Lower leg skin (tissue), 4 donors: ENCODE measurements around the gene IGSF22. TPM values are rescaled to one million over a fixed set of nuclear protein-coding genes. Genes with fewer than 3 reads are reported as not detected.
A peak's percentile ranks its signal among the peaks of the same experiment; 100 is the strongest.
"Not testable (repeated sequence)": the region's sequence is repeated elsewhere in the genome, so short reads cannot be mapped to it uniquely, and the experiment has no call there.

ENCODE experiments used
- DNase-seq, 2 donors: peaks; one replicate each; pipeline ENCODE4 v3.0.0-alpha.2; 2019; ENCODE audit warnings: low spot score in 2 of 2
- H3K4me3 ChIP-seq: fragments of 200-600 bp; sonication (generic); 2 replicates; pipeline ENCODE4 v1.5.1; 2017; ENCODE audit warnings: mild to moderate bottlenecking, low read depth; ENCODE audit not compliant: poor library complexity, severe bottlenecking
- POLR2A ChIP-seq, 2 donors: fragments of 450-650 bp; IDR thresholded peaks; one replicate each; pipeline ENCODE4 v1.6.1; 2016 to 2017; ENCODE audit warnings: antibody characterized with exemption in 2 of 2, mild to moderate bottlenecking in 1 of 2, moderate library complexity in 1 of 2
- WGBS, 2 donors: methylation state at CpG; one replicate each; pipeline ENCODE4 v1.1.5; 2018; 5-methylcytosine and 5-hydroxymethylcytosine counted together
- intact Hi-C: fragments of 100-400 bp; cut with DNase I; formaldehyde crosslinking; loops from one replicate; pipeline ENCODE4 v1.15.0; 2023; ENCODE audit warnings: low total_unique reads
- total RNA-seq, 4 donors: library from RNA; depleted of rRNA; stranded (reverse); fragments of >200 nt; gene quantifications; one replicate each; pipeline ENCODE4 v1.1.0, GENCODE V29; 2016
- TF ChIP-seq, protein P1 (sequence below), 3 donors: fragments of 450-650 bp; IDR thresholded peaks; one replicate each; pipeline ENCODE4 v1.5.1; 2016; ENCODE audit warnings: antibody characterized with exemption in 3 of 3, mild to moderate bottlenecking in 3 of 3, moderate library complexity in 2 of 3

IGSF22 gene
- total RNA-seq, 4 donors from 2014 or later: 0.15 to 0.68 (median 0.34) TPM; not detected in 1

DNA sequence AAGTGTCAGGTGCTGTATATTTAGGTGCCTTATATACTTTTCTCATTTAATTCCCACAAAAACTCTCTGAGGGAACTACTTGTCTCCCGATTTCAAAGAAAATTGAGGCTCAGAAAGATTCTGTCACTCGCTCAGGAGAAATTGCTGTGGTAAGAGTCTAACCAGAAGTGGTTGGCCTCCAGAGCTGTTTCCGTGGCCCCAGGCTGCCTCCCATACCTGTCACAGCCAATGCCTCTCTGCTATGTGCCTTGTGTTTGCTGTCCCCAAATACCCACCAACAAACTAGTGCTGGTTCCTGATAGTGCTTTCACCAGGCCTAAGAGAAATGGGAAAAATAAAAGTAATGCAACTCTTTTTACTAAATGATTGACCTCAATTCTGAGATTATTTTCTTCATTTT, 48.4 kb downstream of the IGSF22 start:
- H3K4me3 ChIP-seq: no peak overlapping the region
- DNase-seq: peak in 1 of 2 donors; percentile 32
- intact Hi-C loops: no loop called here
- TF ChIP-seq, protein P1, sequence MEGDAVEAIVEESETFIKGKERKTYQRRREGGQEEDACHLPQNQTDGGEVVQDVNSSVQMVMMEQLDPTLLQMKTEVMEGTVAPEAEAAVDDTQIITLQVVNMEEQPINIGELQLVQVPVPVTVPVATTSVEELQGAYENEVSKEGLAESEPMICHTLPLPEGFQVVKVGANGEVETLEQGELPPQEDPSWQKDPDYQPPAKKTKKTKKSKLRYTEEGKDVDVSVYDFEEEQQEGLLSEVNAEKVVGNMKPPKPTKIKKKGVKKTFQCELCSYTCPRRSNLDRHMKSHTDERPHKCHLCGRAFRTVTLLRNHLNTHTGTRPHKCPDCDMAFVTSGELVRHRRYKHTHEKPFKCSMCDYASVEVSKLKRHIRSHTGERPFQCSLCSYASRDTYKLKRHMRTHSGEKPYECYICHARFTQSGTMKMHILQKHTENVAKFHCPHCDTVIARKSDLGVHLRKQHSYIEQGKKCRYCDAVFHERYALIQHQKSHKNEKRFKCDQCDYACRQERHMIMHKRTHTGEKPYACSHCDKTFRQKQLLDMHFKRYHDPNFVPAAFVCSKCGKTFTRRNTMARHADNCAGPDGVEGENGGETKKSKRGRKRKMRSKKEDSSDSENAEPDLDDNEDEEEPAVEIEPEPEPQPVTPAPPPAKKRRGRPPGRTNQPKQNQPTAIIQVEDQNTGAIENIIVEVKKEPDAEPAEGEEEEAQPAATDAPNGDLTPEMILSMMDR (IDR thresholded peaks at IDR 0.05): no peak
- TF ChIP-seq POLR2A (IDR thresholded peaks at IDR 0.05): no peak
- 67 to 91% methylated on average over 3 of the region's 3 CpGs for WGBS, 2 donors

DNA sequence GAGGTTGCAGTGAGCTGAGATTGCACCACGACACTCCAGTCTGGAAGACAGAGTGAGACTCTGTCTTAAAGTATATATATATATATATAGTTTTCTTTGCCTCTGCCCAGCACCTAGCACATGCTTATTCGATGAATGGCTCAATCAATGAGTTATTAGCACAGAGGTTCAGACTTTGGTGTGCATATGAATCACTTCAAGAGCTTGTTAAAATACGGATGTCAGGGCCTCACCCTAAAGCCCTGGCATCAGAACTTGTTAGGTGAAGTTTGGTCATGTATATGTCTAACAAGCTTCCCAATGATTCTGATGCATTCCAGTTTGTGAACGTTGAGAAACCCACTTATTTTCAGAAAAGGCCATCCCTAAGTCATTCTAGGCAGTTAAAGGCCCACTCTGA, 49.2 kb downstream of the IGSF22 start:
- 43 to 45% methylated on average over 4 of the region's 4 CpGs for WGBS, 2 donors
- TF ChIP-seq, protein P1 (IDR thresholded peaks at IDR 0.05): no peak
- H3K4me3 ChIP-seq: no peak overlapping the region
- no peak for DNase-seq
- intact Hi-C loops: no loop called here

DNA sequence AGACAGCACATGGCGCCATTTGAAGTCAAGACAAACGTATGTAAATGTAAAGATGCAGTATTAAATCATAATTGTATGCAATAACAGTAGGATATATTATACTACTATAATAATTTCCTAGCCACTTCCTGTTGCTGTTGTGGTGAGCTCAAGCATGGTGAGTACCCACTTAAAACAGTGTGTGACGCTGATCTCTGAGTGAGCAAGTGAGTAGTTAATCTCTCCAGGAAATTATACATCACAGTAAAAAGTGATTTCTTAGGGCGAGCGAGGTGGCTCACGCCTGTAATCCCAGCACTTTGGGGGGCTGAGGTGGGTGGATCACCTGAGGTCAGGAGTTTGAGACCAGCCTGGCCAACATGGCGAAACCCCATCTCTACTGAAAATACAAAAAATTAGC, 53.8 kb downstream of the IGSF22 start:
- intact Hi-C loops, H3K4me3 ChIP-seq: not testable (repeated sequence)
- WGBS, 2 donors: 68 to 77% methylated on average over 7 of the region's 7 CpGs
- peak in 1 of 2 donors; percentile 9 for DNase-seq

DNA sequence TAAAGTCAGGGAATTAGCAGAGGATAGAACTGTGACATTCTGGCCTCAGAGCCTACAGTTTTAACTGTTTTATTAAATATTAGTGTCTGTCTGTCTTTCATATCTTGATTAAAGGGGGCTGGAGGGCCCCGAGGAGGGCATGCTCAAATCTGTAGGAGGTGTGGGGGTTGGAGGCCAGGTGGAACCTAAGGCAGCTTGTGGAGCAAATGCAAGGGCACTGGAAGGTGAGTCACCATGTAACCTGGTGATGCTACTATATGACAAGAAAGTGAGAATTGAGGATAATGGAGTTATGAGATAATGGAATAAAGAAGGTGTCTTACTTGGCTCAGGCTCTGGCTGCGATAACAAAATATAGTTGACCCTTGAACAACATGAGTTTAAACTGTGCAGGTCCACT, 54.7 kb downstream of the IGSF22 start:
- intact Hi-C loops: no loop called here
- TF ChIP-seq, protein P1 (IDR thresholded peaks at IDR 0.05): no peak
- TF ChIP-seq POLR2A (IDR thresholded peaks at IDR 0.05): no peak
- peak in 1 of 2 donors; percentile 25 for DNase-seq
- 82 to 85% methylated on average over 2 of the region's 2 CpGs for WGBS, 2 donors
- H3K4me3 ChIP-seq: no peak overlapping the region

DNA sequence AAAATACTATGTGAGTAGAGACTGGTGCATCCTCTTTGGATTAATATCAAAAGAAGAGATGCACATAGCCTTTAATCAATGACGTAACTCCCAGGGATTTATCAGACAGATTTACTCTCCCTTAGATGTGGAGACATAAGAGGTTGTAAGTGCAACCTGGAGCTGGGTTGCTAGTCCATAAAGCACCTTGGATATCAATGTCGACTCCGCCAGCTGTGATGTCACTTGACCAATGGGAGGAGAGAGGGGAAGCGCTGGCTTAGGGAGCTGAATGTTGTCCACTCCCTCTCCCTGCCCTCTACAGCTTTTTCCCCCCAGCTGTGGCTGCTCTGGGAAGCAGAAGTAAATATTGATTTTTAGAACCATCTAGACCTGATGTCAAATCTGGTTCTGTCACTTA, 56.3 kb downstream of the IGSF22 start:
- DNase-seq: peak in 1 of 2 donors; percentile 53
- intact Hi-C loops: no loop called here
- no peak overlapping the region for H3K4me3 ChIP-seq
- 62 to 68% methylated on average over 4 of the region's 4 CpGs for WGBS, 2 donors
- TF ChIP-seq, protein P1 (IDR thresholded peaks at IDR 0.05): no peak
- no peak for TF ChIP-seq POLR2A (IDR thresholded peaks at IDR 0.05)

DNA sequence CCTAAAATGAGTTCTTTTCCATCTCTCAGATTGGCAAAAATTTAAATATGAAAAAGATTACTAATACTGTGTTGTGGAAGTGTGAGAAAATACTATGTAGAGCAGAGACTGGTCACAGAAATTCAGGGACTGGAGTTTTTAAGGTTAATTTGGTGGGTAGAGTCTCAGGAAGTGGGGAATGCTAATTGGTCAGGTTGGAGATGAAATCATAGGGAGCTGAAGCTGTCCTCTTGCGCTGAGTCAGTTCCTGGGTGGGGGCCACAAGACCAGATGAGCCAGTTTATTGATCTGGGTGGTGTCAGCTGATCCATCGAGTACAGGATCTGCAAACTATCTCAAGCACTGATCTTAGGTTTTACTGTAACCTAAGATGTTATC, 56.8 kb downstream of the IGSF22 start:
- 5 to 17% methylated on average over 2 of the region's 2 CpGs for WGBS, 2 donors
- H3K4me3 ChIP-seq: no peak overlapping the region
- DNase-seq: peak in 1 of 2 donors; percentile 20
- intact Hi-C loops: no loop called here
- TF ChIP-seq, protein P1 (IDR thresholded peaks at IDR 0.05): no peak
- TF ChIP-seq POLR2A (IDR thresholded peaks at IDR 0.05): no peak
